GM06990 (cell line): ENCODE data around the gene ADGRL3.

Experiments used
- DNase-seq: peaks from one replicate; pipeline ENCODE4 v3.0.0-alpha.2; 2011; ENCODE audit not compliant: insufficient read length; ENCODE audit errors: extremely low read depth
- H3K27me3 ChIP-seq: replicated peaks from 2 replicates; pipeline ENCODE4 v1.6.0; 2011; ENCODE audit warnings: low read length; ENCODE audit not compliant: control insufficient read depth, insufficient read depth
- H3K36me3 ChIP-seq: 2 replicates; pipeline ENCODE4 v1.5.1; 2011; ENCODE audit warnings: low read length; ENCODE audit not compliant: control insufficient read depth, insufficient read depth
- H3K4me3 ChIP-seq: replicated peaks from 2 replicates; pipeline ENCODE4 v1.5.1; 2011; ENCODE audit warnings: low read depth, mild to moderate bottlenecking, control low read depth, low read length
- CTCF ChIP-seq: IDR thresholded peaks from 2 replicates; pipeline ENCODE4 v1.5.1; 2011; ENCODE audit warnings: low read length, control low read depth, mild to moderate bottlenecking, inconsistent platforms; ENCODE audit not compliant: insufficient read depth, poor library complexity, severe bottlenecking

The ADGRL3 gene

GRCh38 chr4:61318431-61318830, 118.3 kb downstream of the ADGRL3 start:
- TF ChIP-seq CTCF, result no peak
- DNase-seq, result no peak
- no peak overlapping the region for H3K4me3 ChIP-seq
- no peaks in the 10 kb centered on the region for H3K36me3 ChIP-seq
- no peaks in the 10 kb centered on the region for H3K27me3 ChIP-seq

GRCh38 chr4:61319156-61319555, 119.0 kb downstream of the ADGRL3 start:
- Histone ChIP-seq H3K36me3 (no peaks in the 10 kb centered on the region), H3K4me3 (no peak overlapping the region), H3K27me3 (no peaks in the 10 kb centered on the region)
- no peak for TF ChIP-seq CTCF
- no peak for DNase-seq

GRCh38 chr4:61320154-61320553, 120.0 kb downstream of the ADGRL3 start:
- no peak for TF ChIP-seq CTCF

GRCh38 chr4:61320631-61321030, 120.5 kb downstream of the ADGRL3 start:
- Histone ChIP-seq H3K4me3 (no peak overlapping the region), H3K27me3 (no peaks in the 10 kb centered on the region), H3K36me3 (no peaks in the 10 kb centered on the region)
- TF ChIP-seq CTCF, result no peak
- no peak for DNase-seq

More at GRCh38 chr4:61320154-61320553, 120.0 kb downstream of the ADGRL3 start:
- Histone ChIP-seq H3K4me3 (no peak overlapping the region), H3K36me3 (no peaks in the 10 kb centered on the region), H3K27me3 (no peaks in the 10 kb centered on the region)
- DNase-seq, result no peak

GRCh38 chr4:61332693-61333092, 132.6 kb downstream of the ADGRL3 start:
- H3K27me3 ChIP-seq, result no peaks in the 10 kb centered on the region
- DNase-seq, result no peak
- H3K36me3 ChIP-seq, result no peaks in the 10 kb centered on the region
- no peak for TF ChIP-seq CTCF
- no peak overlapping the region for H3K4me3 ChIP-seq

GRCh38 chr4:61333490-61333889, 133.4 kb downstream of the ADGRL3 start:
- DNase-seq, result no peak
- no peak overlapping the region for H3K4me3 ChIP-seq
- no peak for TF ChIP-seq CTCF

More at GRCh38 chr4:61333490-61333889, 133.4 kb downstream of the ADGRL3 start:
- Histone ChIP-seq H3K27me3 (no peaks in the 10 kb centered on the region), H3K36me3 (no peaks in the 10 kb centered on the region)
